Suprapubic skin (tissue), 3 donors: ENCODE data around the gene SREK1IP1.

ENCODE experiments used
- CTCF ChIP-seq, 2 donors: fragments of 200-600 bp in 1 of 2; fragments of 450-650 bp in 1 of 2; sonication (generic) in 1 of 2; IDR thresholded peaks; one replicate each; pipeline ENCODE4 v1.5.1; 2016 to 2019; ENCODE audit warnings: antibody characterized with exemption in 2 of 2, mild to moderate bottlenecking in 1 of 2, moderate library complexity in 1 of 2
- POLR2A ChIP-seq, 2 donors: fragments of 450-650 bp; IDR thresholded peaks; one replicate each; pipeline ENCODE4 v1.6.1; 2017; ENCODE audit warnings: antibody characterized with exemption in 2 of 2, mild to moderate bottlenecking in 2 of 2, moderate library complexity in 2 of 2

DNA sequence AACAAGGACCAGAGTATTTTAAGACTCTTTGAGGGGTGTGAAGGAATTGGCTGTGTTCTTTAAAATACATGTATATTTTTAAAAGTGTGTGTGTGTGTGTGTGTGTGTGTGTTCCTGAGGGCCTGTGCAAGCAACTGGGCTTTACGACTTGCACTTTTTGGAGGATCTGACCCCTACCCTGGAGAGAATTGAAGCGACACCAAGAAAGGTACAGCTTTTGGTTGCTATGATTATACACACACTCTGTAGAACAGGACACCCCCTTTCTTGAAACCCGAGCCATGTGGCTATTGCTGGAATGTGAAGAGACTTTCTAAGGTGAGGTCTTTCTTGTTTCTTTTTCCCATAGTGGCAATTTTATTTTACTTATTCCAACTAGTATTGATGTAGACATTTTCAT is 77.2 kb downstream of the SREK1IP1 start:
- TF ChIP-seq CTCF (IDR thresholded peaks at IDR 0.05) (no peak), POLR2A (IDR thresholded peaks at IDR 0.05) (no peak)
